ENCODE results near the gene A1BG.
A peak's percentile ranks its signal among the peaks of the same experiment; 100 is the strongest.
"Not testable (repeated sequence)": the region's sequence is repeated elsewhere in the genome, so short reads cannot be mapped to it uniquely, and the experiment has no call there.

Gene A1BG

DNA sequence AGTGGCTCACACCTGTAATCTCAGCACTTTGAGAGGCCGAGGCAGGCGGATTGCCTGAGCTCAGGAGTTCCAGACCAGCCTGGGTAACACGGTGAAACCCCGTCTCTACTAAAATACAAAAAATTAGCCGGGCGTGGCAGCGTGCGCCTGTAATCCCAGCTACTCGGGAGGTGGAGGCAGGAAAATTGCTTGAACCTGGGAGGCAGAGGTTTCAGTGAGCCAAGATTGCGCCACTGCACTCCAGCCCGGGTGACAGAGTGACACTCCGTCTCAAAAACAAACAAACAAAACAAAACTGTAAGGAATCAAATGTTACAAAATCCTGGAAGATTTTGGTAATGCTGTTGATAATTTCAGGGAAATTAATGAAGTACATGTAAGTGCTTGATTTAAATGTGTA, 5.2 kb downstream of the A1BG start:
- intact Hi-C loops (cut with DNase I) = not testable (repeated sequence)

DNA sequence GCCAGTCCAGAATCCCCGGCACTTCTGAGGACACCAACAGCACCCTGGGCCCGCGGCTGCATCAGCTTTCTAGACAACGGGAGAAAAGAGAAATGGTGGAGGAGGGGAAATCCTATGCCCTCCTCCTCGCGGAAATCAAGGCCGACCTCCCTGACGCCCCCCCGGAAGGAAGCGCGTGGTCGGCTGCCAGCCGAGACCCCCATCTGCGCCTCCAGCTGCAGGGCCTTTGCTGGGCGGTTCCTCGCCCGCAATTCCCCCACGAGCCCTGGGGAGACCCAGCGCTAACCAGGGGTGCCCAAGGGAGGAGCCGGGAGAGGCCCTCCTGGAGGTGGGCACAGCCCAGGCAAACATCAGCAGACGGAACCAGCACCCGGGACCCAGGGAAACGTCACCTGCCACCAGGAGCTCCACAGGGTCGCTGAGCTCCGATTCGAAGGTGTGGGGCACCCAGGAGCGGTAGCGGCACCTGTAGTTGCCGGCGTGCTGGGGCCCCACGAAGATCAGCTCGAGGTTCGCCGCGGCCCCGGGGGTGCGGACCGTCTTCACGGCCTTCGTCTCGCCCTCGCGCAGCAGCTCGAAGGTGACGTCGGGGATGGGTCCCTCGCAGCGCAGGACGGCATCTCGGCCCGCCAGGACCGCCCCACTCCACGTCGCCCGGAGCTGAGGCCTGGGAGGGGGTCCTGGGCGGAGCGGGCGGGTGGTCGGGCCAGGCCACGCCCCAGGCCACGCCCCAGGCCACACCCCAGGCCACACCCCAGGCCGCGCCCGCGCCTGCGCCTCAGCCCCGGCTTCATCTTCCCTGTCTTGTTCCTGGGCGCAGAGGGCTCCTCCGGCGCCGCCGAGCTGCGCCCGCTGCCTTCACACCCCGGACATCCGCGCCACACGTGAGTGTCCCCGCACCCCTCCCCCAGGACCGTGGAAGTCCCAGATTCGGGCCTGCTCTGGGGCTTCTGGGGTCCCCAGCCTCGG, 6.0 kb downstream of the A1BG start:
- DNase-seq = peak; percentile 46 to 90 (median 82)
- intact Hi-C loops (cut with DNase I) = no loop called here

More for the DNA sequence above, 5.2 kb downstream of the A1BG start:
- peak in 3 of 42 donors; percentile 8 to 37 (median 33) for DNase-seq

DNA sequence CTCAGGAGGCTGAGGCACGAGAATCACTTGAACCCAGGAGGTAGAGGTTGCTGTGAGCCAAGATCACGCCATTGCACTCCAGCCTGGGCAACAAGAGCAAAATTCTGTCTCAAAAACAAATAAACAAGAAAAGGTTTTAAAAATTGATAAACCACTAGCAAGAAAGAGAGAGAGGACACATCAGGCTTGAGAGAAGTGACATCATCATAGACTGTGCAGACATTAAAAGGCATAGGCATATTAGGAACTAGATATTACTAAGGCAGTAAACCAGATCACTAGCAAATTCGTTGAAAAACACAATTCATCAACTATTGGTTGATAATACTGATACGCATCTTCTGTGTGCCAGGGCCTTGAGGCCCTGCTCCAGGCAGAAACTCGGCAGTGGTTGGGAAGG, 7.7 kb downstream of the A1BG start:
- intact Hi-C loops (cut with DNase I) = no loop called here

DNA sequence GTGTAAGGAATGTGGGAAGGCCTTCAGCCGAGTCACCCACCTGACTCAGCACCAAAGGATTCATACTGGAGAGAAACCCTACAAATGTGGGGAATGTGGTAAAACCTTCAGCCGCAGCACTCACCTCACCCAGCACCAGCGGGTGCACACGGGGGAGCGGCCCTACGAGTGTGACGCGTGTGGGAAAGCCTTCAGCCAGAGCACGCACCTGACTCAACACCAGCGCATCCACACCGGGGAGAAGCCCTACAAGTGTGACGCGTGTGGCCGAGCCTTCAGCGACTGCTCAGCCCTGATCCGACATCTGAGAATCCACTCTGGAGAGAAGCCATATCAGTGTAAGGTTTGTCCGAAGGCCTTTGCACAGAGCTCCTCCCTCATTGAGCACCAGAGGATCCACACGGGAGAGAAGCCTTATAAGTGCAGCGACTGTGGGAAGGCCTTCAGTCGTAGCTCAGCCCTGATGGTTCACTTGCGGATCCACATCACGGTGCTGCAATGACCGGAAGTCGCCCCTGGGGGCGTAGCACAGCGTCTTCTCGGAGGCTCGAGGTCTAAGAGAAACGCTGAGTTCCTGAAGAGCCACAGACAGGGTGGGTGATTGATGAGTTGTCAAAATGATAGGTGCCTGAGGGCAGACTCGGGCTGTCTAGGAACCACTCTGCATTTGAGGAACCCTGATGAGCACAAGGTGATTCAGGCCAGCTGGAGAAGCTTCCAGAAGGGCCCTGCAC, 14.3 kb downstream of the A1BG start:
- intact Hi-C loops (cut with DNase I) = no loop called here

More for the DNA sequence above, 7.7 kb downstream of the A1BG start:
- no peak for DNase-seq

DNA sequence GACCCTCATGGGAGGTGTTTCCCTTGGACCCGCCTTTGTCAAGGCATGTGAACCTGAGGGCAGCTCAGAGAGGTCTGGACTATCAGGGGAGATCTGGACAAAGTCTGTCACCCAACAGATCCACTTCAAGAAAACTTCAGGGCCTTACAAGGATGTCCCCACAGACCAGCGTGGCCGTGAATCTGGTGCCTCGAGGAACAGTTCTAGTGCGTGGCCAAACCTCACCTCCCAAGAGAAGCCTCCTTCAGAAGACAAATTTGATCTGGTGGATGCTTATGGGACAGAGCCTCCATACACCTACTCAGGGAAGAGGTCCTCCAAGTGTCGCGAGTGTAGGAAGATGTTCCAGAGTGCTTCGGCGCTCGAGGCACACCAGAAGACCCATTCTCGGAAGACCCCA, 15.0 kb downstream of the A1BG start:
- no peak for DNase-seq
- intact Hi-C loops (cut with DNase I) = no loop called here

More for the DNA sequence above, 14.3 kb downstream of the A1BG start:
- DNase-seq = peak in 1 of 42 donors; percentile 26

DNA sequence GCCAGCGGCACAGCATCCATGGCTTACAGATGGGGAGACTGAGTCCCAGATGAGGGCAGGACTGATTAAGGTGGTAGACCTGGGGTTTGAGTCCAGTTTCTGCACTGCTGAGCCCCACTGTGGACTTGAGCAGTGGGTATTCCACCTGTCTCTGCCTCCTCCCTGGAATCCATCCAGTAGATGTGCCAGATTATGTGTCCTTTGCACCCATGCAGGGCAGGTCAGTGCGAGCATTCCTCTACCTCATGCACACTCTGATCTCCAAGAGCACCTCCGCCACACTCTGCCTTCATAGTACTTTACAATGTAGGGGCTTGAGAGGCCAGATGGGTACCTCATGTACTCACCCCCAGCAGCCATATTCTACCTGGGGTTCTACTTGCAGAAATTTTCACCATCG, 16.5 kb downstream of the A1BG start:
- intact Hi-C loops (cut with DNase I) = no loop called here
- no peak for DNase-seq

DNA sequence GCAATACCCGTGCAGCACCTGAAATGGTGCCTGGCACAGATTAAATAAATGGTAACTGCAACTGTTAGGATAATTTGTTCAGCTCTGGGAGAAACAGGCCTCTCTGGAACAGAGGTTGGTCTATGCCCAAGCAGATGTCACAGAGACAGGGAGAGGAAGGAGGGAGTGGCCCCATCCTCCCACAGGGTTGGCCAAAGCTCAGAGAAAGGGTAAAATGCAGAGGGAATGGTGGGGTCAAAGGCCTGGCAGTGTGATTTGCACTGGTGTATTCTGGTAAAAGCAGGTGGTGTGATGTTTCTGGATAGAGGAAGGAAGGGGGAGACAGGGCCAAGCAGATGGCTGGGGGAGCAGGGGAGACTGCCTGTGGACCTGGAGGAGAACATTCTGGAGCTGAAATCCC, 17.1 kb downstream of the A1BG start:
- no peak for DNase-seq
- intact Hi-C loops (cut with DNase I) = no loop called here

DNA sequence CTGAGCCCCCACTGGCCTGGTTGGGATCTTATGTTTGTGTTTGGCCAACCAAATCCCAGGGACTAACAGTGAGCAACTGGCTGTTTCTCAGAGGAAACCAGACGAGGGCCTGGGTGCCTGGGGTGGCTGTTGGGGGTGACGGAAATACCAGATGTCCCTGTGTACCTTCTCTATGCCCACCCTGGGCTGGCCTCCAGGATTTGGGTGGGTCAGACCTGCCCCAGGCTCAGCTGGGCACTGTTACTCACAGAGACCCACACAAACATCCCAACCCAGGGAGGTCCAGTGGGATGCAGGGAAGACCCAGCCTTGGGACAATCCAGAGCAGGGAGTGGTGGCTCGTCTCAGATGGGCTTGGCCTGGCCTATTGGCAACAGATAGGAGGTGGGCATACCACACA, 17.7 kb downstream of the A1BG start:
- DNase-seq = no peak
- intact Hi-C loops (cut with DNase I) = no loop called here

DNA sequence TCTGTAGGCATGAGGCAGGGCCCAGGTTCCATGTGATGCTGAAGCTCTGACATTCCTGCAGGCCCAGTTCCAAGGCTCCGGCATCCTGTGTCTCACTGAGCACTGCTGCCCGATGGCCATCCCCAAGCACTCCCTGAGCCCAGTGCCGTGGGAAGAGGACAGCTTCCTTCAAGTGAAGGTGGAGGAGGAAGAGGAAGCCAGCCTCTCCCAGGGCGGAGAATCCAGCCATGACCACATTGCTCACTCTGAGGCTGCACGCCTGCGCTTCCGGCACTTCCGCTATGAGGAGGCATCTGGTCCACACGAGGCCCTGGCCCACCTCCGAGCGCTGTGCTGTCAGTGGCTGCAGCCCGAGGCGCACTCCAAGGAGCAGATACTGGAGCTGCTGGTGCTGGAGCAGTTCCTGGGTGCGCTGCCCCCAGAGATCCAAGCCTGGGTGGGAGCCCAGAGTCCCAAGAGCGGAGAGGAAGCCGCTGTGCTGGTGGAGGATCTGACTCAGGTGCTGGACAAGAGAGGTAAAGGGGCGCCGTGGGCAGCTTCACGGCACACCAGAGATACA, 18.5 kb downstream of the A1BG start:
- intact Hi-C loops (cut with DNase I) = no loop called here
- no peak for DNase-seq

DNA sequence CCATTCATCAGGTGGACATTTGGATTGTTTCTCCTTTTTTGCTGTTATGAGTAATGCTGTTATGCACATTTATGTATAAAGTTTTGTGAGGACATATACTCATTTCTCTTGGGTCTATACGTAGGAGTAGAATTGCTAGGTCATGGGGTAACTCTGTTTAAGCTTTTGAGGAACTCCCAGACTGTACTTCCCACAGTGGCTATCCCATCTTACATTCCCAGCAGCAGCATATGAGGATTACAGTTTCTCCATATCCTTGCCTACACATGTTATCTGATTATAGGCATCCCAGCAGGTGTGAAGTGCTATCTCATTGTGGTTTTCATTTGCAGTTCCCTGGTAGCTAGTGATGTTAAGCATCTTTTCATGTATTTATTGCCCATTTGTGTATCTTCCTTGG, 20.6 kb downstream of the A1BG start:
- intact Hi-C loops (cut with DNase I) = no loop called here
- DNase-seq = no peak

DNA sequence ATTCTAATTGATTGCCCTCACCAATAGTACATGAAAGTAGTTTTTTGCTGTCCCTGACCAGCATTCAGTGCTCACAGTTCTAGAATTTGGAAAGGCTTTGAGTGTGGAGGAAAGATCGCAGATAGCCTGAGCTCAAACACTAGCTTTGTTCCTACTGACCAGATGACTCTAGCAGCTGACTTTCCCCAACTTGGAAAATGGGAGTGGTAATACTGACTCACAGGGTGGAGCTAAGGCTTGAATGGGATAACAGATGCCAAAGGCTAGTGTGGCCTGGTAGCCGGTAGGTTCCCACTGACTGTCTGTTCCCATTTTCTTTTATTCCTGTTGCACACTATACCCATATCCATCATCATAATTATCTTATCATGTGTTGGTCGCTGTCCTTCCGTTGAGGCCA, 22.8 kb downstream of the A1BG start:
- DNase-seq = peak in 30 of 42 donors; percentile 27 to 90 (median 61)
- intact Hi-C loops (cut with DNase I) = no loop called here

DNA sequence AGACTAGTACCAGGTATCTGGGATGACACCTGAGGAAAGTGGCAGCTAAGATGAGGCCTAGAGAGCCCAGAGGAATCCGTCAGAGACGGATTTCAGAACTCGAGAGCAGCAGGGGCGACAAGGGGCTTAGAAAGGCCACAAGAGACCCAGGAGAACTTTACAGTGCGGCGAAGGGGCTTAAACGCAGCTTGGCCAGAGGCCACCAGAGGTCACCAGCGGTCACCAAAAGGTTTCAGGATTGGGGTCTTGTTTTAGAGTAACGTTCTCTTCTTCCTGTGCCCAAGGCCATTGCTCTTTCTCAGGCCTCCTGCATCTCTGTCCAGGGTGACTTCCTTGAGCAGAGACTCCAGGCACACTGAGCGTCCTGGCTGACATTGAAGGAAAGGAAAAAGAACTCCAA, 24.3 kb downstream of the A1BG start:
- DNase-seq = no peak
- intact Hi-C loops (cut with DNase I) = no loop called here

DNA sequence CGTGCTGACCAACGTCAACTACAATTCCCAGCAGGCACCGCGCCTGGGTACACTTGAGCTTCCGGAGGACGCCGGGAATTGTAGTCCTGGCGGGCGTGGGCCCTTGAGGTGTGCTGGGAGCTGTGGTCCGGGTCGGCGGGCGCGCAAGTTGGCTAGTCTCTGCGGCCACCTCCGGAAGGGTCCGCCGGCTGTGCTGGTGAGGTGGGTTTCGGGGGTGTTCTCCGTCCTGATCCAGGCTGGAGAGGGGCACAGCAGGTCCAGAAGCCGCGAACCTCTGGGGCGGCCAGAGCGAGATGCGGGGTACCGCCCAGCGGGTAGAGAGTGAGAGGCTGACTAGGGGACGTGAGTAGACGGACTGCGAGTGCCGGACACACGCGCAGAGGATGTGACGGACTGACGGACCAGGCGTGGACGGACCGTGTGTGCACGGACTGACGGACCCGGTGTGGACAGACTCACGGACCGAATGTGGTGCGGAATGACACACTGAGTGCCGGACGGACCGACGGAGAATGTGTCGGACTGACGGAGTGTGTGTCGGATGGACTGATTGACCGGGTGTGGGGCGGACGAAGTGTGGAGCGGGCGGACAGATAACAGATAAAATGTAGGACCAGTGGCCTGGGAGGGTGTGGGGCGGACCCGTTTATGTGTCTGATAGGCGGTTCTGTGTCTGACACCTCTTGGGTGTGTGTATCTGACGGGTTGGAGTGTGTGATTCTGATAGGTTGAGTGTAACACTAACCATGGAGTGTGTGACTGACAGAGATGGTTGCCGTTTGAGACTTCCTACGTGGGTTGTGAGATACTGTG, 26.2 kb downstream of the A1BG start, which contains the start of gene ZSCAN22:
ZSCAN22 (plus strand) TSS at position 81 of the 813 bp plus-strand sequence. CDS start 7,809 bp downstream, outside the sequence.
- intact Hi-C loops (cut with DNase I) = loop anchor here (2.0 kb wide), 2 partner anchors 22 to 54 kb away; partner anchors contain the start of genes ERVK3-1 and ZNF837

DNA sequence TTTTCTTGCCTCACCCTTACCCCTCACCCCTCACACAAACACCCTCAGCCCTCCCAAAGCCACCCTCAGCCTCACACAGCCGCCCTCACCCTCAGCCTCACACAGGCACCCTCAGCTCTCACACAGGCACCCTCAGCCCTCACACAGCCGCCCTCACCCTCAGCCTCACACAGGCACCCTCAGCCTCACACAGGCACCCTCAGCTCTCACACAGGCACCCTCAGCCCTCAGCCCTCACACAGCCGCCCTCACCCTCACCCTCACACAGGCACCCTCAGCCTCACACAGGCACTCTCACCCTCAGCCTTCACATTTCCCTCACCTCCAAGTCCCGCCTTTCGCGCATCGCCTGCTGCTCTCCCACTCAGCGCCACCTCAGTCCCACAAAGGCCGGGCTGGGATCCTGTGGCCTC, 26.8 kb downstream of the A1BG start:
- DNase-seq = peak in 1 of 42 donors; percentile 13
- intact Hi-C loops (cut with DNase I) = loop anchor here (2.0 kb wide), 2 partner anchors 22 to 54 kb away; partner anchors contain the start of genes ERVK3-1 and ZNF837

More for the DNA sequence above, 26.2 kb downstream of the A1BG start, which contains the start of gene ZSCAN22:
- peak; percentile 96 to 99 (median 98) for DNase-seq

DNA sequence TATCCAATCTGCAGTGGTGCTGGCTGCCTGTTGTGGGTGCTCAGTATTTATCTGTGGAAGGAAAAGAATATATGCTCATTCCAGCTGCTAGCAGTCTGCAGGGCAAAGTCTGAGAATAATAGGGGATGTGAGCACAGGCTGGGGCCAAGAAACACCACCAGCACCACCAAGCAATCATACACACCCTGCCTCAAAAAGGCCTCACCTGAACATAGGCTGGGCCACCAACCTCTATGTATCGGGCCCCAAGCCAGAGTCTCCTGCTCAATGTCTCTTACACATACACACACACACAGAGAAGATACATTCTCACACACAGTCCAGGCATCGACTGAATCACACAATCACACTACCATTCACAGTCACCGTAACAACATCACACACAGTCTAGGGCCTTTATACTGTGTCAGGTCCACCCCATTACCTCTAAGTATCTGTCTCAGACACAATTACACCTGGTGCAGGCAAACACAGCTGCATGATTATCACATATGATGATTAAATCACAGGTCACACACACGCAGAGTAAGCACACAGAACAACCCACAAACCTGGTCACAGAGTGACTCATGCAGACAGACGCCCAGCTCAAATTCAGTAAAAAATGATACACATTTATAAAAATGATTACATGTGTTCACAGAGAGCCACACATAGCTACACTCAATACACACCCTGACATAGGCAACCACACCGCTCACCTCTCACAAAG, 27.8 kb downstream of the A1BG start:
- intact Hi-C loops (cut with DNase I) = loop anchor here (2.0 kb wide), 2 partner anchors 21 to 55 kb away; partner anchors contain the start of genes ERVK3-1 and ZNF837
- peak in 1 of 42 donors; percentile 25 for DNase-seq

DNA sequence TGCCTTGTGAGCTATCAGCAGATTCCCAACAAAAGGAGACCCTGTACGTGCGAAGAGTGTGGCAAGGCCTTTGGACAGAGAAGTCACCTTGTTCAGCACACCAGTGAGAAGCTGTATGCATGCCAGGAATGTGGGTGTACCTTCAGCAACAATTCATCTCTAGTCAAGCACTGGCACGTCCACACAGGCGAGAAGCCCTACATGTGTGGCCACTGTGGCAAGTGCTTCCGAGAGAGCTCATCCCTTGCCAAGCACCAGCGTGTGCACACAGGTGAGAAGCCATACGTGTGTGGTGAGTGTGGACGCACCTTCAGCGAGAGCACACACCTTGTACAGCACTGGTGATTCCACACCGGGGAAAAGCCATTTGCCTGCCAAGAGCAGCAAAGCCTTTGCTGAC, 34.1 kb downstream of the A1BG start:
- intact Hi-C loops (cut with DNase I) = no loop called here
- no peak for DNase-seq

DNA sequence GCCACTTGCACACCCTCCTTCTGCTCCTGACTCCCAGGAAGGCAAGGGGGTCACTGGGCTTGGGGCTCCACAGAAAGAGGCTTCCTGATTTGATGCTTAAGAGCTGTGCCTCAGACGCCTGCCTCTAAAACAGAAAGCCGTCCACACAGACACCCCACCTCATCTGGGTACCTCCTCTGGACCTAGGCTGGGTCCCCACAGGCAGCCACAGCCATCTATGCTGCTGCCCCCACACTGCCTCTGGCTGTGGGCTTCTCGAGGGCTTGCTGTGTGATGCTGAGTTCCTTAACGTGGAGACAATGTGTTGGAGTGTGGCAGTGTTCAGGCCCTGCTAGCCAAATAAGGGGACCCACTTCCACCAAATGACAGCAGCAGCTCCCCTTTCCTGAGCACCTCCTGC, 35.0 kb downstream of the A1BG start:
- DNase-seq = no peak
- intact Hi-C loops (cut with DNase I) = no loop called here

Measured in head of caudate nucleus (tissue), 42 donors.